Measurements from ENCODE around the gene TRABD2A.

GRCh38 chr2:84882775-84883550 is 2.1 kb upstream of the TRABD2A start:
- TF ChIP-seq CTCF (IDR thresholded peaks at IDR 0.05; ENCODE audit: low read length) (no peak), EZH2 (optimal IDR thresholded peaks at IDR 0.05; ENCODE audit: low read depth, low read length) (no peak), EZH2phosphoT487 (IDR thresholded peaks at IDR 0.05; ENCODE audit: low read length) (no peak)
